ENCODE results near the gene PCDHGA8. TPM values are rescaled to one million over a fixed set of nuclear protein-coding genes. Genes with fewer than 3 reads are reported as not detected.
"Not testable (repeated sequence)": the region's sequence is repeated elsewhere in the genome, so short reads cannot be mapped to it uniquely, and the experiment has no call there.

Gene PCDHGA8
- total RNA-seq, 1 experiment from 2014 or later, result 0.61 TPM

DNA sequence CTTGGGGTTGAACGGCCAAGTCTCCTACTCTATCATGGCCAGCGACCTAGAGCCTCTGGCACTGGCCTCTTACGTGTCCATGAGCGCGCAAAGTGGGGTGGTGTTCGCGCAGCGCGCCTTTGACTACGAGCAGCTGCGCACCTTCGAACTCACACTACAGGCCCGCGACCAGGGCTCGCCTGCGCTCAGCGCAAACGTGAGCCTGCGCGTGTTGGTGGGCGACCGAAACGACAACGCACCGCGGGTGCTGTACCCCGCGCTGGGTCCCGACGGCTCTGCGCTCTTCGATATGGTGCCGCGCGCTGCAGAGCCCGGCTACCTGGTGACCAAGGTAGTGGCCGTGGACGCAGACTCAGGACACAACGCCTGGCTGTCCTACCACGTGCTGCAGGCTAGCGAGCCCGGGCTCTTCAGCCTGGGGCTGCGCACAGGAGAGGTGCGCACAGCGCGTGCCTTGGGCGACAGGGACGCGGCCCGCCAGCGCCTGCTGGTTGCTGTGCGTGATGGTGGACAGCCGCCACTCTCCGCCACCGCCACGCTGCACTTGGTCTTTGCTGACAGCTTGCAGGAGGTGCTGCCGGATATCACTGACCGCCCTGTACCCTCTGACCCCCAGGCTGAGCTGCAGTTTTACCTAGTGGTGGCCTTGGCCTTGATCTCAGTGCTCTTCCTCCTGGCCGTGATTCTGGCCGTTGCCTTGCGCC is 7.3 kb downstream of the PCDHGA8 start:
- DNase-seq (ENCODE audit: low read depth), result no peak

DNA sequence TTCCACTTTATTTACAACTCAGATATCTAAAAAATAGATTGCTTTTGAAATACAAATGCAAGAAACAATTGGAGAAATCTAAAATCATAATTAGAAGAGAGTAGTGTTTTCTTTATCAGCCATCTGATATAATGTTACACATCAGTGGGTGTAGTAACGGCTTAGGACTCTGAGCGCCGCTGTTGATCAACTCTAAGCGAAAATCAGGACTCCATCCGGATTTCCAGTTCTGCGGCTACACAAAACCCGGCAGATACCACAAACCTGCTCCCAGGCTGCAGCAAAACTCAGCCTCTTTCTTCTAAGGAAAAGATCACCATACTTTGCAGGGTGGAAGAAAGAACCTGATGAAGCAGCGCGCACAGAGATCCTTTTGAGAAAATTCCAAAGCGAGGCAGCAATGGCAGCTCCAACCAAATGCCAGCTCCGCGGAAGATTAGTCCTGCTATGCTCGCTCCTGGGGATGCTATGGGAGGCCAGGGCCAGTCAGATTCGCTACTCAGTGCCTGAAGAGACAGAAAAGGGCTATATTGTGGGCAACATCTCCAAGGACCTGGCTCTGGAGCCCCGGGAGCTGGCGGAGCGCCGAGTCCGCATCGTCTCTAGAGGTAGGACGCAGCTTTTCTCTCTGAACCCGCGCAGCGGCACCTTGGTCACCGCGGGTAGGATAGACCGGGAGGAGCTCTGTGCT is 10.3 kb downstream of the PCDHGA8 start, which contains the start of gene PCDHGA9:
Gene PCDHGA9 (plus strand): TSS at position 226 of the 691 bp plus-strand sequence. CDS start 175 bp downstream, at position 401.
- DNase-seq (ENCODE audit: low read depth), result peak; percentile 25

DNA sequence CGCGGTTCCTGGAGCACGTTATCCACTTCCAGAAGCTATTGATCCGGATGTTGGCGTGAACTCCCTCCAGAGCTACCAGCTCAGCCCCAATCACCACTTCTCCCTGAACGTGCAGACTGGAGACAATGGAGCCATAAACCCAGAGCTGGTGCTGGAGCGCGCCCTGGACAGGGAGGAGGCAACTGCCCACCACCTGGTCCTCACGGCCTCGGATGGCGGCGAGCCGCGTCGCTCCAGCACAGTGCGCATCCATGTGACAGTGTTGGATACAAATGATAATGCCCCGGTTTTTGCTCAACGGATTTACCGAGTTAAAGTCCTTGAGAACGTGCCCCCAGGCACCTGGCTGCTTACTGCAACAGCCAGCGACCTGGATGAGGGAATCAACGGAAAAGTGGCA is 11.0 kb downstream of the PCDHGA8 start:
- DNase-seq (ENCODE audit: low read depth), result no peak

DNA sequence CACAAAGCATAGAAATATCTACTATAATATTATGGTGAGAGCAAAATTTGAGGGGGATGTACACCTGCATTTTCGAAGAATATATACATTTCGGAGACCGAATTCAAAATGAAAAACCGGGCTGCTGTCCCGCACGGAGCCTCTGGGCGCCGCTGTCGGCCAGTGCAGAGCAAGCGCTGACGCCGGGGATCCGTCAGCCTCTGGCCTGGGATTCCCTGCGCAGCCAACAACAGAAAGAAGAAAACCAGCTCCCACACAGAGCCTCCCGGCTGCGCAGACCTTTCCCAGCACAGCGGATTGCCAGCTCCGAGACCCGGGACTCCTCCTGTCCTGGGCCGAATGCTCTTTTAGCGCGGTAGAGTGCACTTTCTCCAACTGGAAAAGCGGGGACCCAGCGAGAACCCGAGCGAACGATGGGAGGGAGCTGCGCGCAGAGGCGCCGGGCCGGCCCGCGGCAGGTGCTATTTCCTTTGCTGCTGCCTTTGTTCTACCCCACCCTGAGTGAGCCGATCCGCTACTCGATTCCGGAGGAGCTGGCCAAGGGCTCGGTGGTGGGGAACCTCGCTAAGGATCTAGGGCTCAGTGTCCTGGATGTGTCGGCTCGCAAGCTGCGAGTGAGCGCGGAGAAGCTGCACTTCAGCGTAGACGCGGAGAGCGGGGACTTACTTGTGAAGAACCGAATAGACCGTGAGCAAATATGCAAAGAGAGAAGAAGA is 15.5 kb downstream of the PCDHGA8 start, which contains the start of gene PCDHGB6:
Gene PCDHGB6 (plus strand): TSS at position 232 of the 716 bp plus-strand sequence. CDS start 182 bp downstream, at position 414.
- DNase-seq (ENCODE audit: low read depth), result not testable (repeated sequence)

DNA sequence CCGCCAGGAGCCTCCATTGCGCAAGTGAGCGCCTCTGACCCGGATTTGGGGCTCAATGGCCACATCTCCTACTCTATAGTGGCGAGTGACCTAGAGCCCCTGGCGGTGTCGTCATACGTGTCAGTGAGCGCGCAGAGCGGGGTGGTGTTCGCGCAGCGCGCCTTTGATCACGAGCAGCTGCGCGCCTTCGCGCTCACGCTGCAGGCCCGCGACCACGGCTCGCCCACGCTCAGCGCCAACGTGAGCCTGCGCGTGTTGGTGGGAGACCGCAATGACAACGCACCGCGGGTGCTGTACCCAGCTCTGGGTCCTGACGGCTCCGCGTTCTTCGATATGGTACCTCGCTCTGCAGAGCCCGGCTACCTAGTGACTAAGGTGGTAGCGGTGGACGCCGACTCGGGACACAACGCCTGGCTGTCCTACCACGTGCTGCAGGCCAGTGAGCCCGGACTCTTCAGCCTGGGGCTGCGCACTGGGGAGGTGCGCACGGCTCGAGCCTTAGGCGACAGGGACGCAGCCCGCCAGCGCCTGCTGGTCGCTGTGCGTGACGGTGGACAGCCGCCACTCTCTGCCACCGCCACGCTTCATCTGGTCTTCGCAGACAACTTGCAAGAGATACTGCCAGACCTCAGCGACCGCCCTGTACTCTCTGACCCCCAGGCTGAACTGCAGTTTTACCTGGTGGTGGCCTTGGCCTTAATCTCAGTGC is 17.3 kb downstream of the PCDHGA8 start:
- DNase-seq (ENCODE audit: low read depth), result no peak

- DNase-seq (ENCODE audit: low read depth), result no peak
Measured at GRCh38 chr5:141411575-141411974, 19.1 kb downstream of the PCDHGA8 start.

- peak; percentile 51 for DNase-seq (ENCODE audit: low read depth)
Measured at GRCh38 chr5:141412854-141413539, 20.6 kb downstream of the PCDHGA8 start, which contains the start of gene PCDHGA10. PCDHGA10 (plus strand) TSS chr5:141412987; CDS start chr5:141413176, 189 bp downstream.

DNA sequence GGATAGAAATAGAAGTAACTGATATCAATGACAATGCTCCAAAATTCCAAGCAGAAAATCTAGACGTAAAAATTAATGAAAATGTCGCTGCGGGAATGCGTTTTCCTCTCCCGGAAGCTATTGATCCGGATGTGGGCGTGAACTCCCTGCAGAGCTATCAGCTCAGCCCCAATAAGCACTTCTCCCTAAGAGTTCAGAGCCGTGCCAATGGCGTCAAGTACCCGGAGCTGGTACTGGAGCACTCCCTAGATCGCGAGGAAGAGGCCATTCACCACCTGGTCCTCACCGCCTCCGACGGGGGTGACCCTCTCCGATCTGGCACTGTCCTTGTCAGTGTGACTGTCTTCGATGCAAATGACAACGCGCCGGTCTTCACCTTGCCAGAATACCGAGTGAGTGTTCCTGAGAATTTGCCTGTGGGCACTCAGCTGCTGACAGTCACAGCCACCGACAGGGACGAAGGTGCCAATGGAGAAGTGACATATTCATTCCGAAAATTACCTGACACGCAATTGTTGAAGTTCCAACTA is 21.2 kb downstream of the PCDHGA8 start:
- DNase-seq (ENCODE audit: low read depth), result no peak

DNA sequence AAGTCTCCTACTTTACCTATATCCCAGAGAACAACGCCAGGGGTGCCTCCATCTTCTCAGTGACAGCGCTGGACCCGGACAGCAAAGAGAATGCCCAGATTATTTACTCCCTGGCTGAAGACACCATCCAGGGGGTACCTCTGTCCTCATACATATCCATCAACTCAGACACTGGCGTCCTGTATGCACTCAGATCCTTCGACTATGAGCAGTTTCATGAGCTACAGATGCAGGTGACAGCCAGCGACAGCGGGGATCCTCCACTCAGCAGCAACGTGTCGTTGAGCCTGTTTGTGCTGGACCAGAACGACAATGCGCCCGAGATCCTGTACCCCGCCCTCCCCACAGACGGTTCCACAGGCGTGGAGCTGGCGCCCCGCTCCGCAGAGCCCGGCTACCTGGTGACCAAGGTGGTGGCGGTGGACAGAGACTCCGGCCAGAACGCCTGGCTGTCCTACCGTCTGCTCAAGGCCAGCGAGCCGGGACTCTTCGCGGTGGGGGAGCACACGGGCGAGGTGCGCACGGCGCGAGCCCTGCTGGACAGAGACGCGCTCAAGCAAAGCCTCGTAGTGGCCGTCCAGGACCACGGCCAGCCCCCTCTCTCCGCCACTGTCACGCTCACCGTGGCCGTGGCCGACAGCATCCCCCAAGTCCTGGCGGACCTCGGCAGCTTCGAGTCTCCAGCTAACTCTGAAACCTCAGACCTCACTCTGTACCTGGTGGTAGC is 22.3 kb downstream of the PCDHGA8 start:
- not testable (repeated sequence) for DNase-seq (ENCODE audit: low read depth)

DNA sequence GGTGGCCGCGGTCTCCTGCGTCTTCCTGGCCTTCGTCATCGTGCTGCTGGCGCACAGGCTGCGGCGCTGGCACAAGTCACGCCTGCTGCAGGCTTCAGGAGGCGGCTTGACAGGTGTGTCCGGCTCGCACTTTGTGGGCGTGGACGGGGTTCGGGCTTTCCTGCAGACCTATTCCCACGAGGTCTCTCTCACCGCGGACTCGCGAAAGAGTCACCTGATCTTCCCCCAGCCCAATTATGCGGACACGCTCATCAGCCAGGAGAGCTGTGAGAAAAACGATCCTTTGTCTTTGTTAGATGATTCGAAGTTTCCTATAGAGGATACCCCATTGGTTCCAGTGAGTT is 22.8 kb downstream of the PCDHGA8 start:
- DNase-seq (ENCODE audit: low read depth), result not testable (repeated sequence)

GRCh38 chr5:141417494-141418172 is 25.2 kb downstream of the PCDHGA8 start, which contains the start of gene PCDHGB7:
PCDHGB7 (plus strand) TSS chr5:141417677; CDS start chr5:141417860, 183 bp downstream.
- DNase-seq (ENCODE audit: low read depth), result peak; percentile 73

DNA sequence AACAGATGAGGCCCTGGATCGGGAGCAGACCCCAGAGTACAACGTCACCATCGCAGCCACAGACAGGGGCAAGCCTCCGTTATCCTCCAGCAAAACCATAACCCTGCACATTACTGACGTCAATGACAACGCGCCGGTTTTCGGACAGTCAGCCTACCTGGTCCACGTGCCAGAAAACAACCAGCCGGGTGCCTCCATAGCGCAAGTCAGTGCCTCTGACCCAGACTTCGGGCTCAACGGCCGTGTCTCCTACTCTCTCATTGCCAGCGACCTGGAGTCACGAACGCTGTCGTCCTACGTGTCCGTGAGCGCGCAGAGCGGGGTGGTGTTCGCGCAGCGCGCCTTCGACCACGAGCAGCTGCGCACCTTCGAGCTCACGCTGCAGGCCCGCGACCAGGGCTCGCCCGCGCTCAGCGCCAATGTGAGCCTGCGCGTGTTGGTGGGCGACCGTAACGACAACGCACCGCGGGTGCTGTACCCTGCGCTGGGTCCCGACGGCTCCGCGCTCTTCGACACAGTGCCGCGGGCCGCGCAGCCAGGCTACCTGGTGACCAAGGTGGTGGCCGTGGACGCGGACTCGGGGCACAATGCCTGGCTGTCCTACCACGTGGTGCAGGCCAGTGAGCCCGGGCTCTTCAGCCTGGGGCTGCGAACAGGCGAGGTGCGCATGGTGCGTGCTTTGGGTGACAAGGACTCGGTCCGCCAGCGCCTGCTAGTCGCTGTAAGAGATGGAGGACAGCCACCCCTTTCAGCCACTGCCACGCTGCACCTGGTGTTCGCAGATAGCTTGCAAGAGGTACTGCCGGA is 26.8 kb downstream of the PCDHGA8 start:
- DNase-seq (ENCODE audit: low read depth), result no peak

GRCh38 chr5:141420855-141421488 is 28.5 kb downstream of the PCDHGA8 start, which contains the start of gene PCDHGA11:
PCDHGA11 (plus strand) TSS chr5:141421051; CDS start chr5:141421228, 177 bp downstream.
- no peak for DNase-seq (ENCODE audit: low read depth)

DNA sequence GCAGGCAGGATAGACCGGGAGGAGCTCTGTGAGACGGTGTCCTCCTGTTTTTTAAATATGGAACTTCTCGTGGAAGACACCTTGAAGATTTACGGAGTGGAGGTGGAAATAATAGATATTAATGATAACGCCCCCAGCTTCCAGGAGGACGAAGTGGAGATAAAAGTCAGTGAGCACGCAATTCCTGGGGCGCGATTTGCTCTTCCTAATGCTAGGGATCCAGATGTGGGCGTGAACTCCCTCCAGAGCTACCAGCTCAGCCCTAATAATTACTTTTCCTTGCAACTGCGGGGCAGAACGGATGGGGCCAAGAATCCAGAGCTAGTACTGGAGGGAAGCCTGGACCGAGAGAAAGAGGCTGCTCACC is 29.0 kb downstream of the PCDHGA8 start:
- no peak for DNase-seq (ENCODE audit: low read depth)

DNA sequence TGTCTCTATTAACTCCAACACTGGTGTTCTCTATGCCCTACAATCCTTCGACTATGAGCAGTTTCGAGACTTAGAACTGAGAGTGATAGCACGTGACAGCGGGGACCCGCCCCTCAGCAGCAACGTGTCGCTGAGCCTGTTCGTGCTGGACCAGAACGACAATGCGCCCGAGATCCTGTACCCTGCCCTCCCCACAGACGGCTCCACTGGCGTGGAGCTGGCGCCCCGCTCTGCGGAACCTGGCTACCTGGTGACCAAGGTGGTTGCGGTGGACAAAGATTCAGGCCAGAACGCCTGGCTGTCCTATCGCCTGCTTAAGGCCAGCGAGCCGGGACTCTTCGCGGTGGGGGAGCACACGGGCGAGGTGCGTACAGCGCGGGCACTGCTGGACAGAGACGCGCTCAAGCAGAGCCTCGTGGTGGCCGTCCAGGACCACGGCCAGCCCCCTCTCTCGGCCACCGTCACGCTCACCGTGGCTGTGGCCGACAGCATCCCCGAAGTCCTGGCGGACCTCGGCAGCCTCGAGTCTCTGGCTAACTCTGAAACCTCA is 30.4 kb downstream of the PCDHGA8 start:
- no peak for DNase-seq (ENCODE audit: low read depth)

- DNase-seq (ENCODE audit: low read depth), result no peak
Measured at GRCh38 chr5:141427783-141428426, 35.5 kb downstream of the PCDHGA8 start.
